Upper lobe of right lung (tissue), 1 donor: ENCODE measurements around the gene CLSTN2. TPM values are rescaled to one million over a fixed set of nuclear protein-coding genes. Genes with fewer than 3 reads are reported as not detected.

ENCODE experiments used
- ATAC-seq: fragments of 200-7000 bp; cut with Tn5 transposase; one replicate; pipeline ENCODE4 v1.9.1; 2020; ENCODE audit warnings: mild to moderate bottlenecking, moderate library complexity
- DNase-seq: peaks from one replicate; pipeline ENCODE4 v3.0.0-alpha.2; 2020
- H3K27ac ChIP-seq: fragments of 200-600 bp; one replicate; pipeline ENCODE4 v1.8.0; 2022
- H3K27me3 ChIP-seq: fragments of 200-600 bp; one replicate; pipeline ENCODE4 v1.8.0; 2022; ENCODE audit warnings: mild to moderate bottlenecking
- H3K36me3 ChIP-seq: fragments of 200-600 bp; one replicate; pipeline ENCODE4 v1.8.0; 2022
- H3K4me1 ChIP-seq: fragments of 200-600 bp; one replicate; pipeline ENCODE4 v1.8.0; 2022
- H3K4me3 ChIP-seq: fragments of 200-600 bp; one replicate; pipeline ENCODE4 v1.8.0; 2022; ENCODE audit warnings: mild to moderate bottlenecking
- H3K9me3 ChIP-seq: fragments of 200-600 bp; one replicate; pipeline ENCODE4 v1.8.0; 2022
- intact Hi-C: fragments of 100-400 bp; cut with DNase I; formaldehyde crosslinking; loops from one replicate; pipeline ENCODE4 v1.11.0; 2022
- total RNA-seq: library from RNA; stranded (reverse); fragmentation: NEBNext Ultra II Directional; extraction: Animal tissue kit (Norgen Biotek cat#: 25700); gene quantifications from one replicate; pipeline ENCODE4 v1.2.1, GENCODE V29; 2021
- TF ChIP-seq, protein P1 (sequence below): fragments of 200-600 bp; IDR thresholded peaks from one replicate; pipeline ENCODE4 v1.8.0; 2022; ENCODE audit warnings: antibody characterized with exemption
- donor health status: DM: no; HTN: yes; CAD: no; lungs with severe emphysema.

CLSTN2 gene
- total RNA-seq, 1 donor from 2014 or later, result 3.0 TPM

DNA sequence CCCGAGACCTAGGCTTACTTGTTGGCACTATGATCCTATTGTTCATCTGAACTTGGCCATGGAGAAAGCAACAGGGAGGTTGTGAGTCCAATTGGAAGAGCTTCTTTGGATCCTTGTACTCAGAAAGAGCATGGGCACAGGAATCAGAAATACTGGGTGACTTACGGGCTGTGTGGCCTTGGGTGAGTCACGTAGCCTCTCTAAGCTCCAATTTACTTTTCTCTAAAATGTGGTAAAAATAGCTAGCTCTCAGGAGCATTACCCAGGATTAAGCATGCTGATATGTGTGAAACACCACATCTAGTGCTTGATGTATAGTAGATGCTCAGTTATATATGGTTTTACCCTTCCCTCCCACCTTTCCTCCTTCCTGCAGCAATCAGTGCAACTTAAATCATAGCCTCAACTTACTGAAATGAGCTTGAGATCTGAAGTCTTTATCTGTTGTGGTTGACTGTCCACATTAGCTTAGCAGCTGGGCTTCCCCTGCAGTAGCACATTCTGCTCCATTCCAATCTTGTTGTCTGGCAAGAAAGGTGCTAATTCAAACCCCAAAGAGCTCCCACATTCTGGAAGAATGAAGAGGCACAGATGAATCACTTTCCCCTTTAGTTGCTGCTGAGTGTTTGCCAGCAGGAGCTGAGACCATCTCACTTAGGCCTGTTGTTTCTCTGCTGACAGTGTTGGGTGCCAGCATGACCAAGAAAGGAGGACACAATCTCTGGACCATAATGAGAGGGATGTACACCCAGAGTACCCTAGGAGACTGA lies 443.8 kb downstream of the CLSTN2 start:
- DNase-seq, result no peak
- Histone ChIP-seq H3K9me3 (no peaks in the 10 kb centered on the region), H3K27ac (no peak overlapping the region), H3K27me3 (no peaks in the 10 kb centered on the region), H3K36me3 (no peaks in the 10 kb centered on the region), H3K4me3 (no peak overlapping the region), H3K4me1 (no peaks in the 10 kb centered on the region)
- intact Hi-C loops, result no loop called here
- no peak for ATAC-seq
- TF ChIP-seq, protein P1, sequence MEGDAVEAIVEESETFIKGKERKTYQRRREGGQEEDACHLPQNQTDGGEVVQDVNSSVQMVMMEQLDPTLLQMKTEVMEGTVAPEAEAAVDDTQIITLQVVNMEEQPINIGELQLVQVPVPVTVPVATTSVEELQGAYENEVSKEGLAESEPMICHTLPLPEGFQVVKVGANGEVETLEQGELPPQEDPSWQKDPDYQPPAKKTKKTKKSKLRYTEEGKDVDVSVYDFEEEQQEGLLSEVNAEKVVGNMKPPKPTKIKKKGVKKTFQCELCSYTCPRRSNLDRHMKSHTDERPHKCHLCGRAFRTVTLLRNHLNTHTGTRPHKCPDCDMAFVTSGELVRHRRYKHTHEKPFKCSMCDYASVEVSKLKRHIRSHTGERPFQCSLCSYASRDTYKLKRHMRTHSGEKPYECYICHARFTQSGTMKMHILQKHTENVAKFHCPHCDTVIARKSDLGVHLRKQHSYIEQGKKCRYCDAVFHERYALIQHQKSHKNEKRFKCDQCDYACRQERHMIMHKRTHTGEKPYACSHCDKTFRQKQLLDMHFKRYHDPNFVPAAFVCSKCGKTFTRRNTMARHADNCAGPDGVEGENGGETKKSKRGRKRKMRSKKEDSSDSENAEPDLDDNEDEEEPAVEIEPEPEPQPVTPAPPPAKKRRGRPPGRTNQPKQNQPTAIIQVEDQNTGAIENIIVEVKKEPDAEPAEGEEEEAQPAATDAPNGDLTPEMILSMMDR, result no peak

DNA sequence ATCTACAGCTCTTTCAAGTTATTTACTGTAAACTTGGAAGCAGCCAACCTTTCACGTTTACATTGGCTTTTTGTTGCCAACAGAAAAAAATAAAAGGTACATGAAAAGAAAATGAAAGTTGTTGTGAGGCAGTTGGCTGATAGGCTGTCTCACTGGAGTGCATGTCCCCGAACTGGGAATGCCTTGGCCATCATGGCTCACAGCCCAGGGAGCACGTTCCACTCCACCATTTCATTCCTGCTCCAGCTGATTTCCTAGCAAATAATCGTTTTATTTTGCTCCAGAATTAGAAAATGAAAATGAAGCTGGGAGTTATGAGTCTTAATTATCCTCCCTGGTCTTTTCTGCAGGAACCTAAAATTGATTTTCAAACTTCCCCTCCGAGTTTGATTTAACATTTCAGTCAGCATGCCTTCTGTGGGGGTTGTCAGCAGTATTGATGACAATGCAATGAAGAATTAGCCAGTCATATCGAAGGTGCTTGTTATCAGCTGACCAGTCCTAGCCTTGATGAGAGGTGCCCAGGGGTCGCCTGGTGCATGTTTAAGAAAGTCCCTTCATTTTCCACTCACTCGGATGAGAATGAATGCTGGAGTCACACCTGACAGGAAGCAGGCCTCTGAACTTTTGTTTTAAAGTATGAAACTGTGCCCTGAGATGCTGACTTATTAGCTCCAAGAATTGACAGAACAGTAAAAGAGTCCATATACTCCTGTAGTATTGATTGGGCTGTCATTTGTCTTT lies 449.2 kb downstream of the CLSTN2 start:
- ATAC-seq (no peak), DNase-seq (no peak)
- intact Hi-C loops, result no loop called here
- no peaks in the 10 kb centered on the region for H3K9me3 ChIP-seq
- H3K36me3 ChIP-seq, result no peaks in the 10 kb centered on the region
- H3K4me3 ChIP-seq, result no peak overlapping the region
- H3K27me3 ChIP-seq, result no peaks in the 10 kb centered on the region
- TF ChIP-seq, protein P1, result no peak
- H3K4me1 ChIP-seq, result no peaks in the 10 kb centered on the region
- no peak overlapping the region for H3K27ac ChIP-seq

DNA sequence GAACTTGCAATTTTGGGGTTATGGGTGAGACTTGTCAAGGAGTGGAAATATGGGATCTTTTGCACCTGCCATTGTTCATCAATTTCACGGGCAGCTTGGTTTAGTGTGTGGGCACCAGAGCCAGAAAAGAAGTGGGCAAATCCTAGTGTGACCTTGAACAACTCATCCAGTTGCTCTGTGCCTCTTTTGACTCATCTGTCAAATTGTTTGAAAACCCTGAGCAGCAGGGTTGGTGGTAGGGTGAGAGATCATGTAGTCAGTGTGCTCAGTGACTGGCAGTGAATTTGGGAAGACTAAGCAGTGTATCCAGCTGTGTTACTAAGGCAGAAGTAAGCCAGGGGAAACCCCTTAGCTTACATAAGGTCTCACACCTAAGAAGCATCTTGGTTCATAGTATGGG lies 449.9 kb downstream of the CLSTN2 start:
- H3K9me3 ChIP-seq, result no peaks in the 10 kb centered on the region
- no peak for ATAC-seq
- intact Hi-C loops, result no loop called here

DNA sequence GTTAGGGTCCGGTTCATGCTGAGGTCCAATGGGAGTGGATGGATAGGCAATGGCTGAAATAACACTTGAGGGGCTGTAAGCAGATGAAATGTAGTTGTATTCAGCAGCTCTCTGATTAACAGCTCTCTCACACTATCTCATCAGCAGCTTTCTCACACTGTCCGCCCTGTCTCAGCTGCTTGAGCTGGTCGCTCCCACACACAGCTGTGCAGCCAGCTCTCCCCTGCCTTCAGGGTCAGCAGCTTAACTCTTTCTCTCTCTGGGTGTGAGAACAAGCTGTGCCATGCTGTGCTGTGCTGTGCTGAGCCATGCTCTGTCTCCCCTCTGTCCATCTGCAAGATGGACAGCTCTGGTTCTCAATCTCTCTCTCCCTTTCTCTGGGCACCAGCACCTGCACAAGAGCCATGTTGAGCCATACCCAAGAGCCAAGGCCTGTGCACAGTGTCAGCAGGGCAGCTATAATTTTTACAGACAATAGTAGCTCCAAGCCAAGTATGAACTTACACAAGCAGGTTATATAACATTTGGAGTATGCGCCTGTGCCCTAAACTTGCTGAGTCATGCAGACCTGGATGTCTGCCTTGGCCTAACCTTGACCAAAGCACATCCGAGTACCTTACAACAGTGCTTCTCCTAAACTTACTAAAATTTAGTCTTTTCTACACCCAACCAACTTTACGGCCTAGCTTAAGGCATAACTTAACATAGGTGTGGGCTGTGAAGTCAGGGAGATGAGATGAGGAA lies 451.5 kb downstream of the CLSTN2 start:
- Histone ChIP-seq H3K9me3 (no peaks in the 10 kb centered on the region), H3K4me3 (no peak overlapping the region), H3K36me3 (no peaks in the 10 kb centered on the region), H3K27ac (peak overlapping the region; percentile 13), H3K4me1 (no peaks in the 10 kb centered on the region), H3K27me3 (no peaks in the 10 kb centered on the region)
- intact Hi-C loops, result no loop called here
- TF ChIP-seq, protein P1, result no peak
- DNase-seq (no peak), ATAC-seq (peak; percentile 76)

More for the DNA sequence above, 449.9 kb downstream of the CLSTN2 start:
- Histone ChIP-seq H3K27ac (no peak overlapping the region), H3K4me3 (no peak overlapping the region), H3K27me3 (no peaks in the 10 kb centered on the region), H3K4me1 (no peaks in the 10 kb centered on the region), H3K36me3 (no peaks in the 10 kb centered on the region)
- TF ChIP-seq, protein P1, result no peak
- DNase-seq, result no peak

DNA sequence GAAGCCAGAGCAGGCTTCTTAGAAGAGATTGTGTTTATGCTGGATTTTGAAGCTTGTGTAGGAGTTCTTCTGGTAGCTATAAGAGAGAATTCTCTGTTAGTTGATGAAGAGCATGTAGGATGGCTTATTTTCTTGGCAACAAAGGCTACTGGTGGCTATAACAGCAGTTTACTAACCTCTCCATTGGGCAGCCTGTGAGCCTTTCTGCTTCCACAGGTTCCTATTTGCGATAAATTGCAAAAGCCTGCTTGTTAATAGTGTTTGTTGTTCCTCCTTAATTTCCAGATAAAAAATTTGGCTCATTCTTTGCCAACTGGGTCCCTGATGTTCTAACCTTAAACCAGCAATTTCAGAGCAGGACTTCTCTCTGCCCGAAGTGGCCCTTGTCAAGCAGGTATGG lies 452.3 kb downstream of the CLSTN2 start:
- no peak overlapping the region for H3K4me3 ChIP-seq
- no peaks in the 10 kb centered on the region for H3K36me3 ChIP-seq
- TF ChIP-seq, protein P1, result no peak
- intact Hi-C loops, result no loop called here
- ATAC-seq, result peak; percentile 28
- DNase-seq, result no peak
- peak overlapping the region; percentile 13 for H3K27ac ChIP-seq
- no peaks in the 10 kb centered on the region for H3K27me3 ChIP-seq
- no peaks in the 10 kb centered on the region for H3K4me1 ChIP-seq
- no peaks in the 10 kb centered on the region for H3K9me3 ChIP-seq
